HepG2 (cell line): Measurements from ENCODE around the gene GALNT12. TPM values are rescaled to one million over a fixed set of nuclear protein-coding genes. Genes with fewer than 3 reads are reported as not detected.
A peak's percentile ranks its signal among the peaks of the same experiment; 100 is the strongest.

ENCODE experiments used
- DRAP1 ChIP-seq: IDR thresholded peaks from 2 replicates; pipeline ENCODE4 v1.6.1; 2016; ENCODE audit warnings: missing genetic modification reagents, missing compliant biosample characterization
- E2F2 ChIP-seq: sonication (generic); formaldehyde crosslinking; IDR thresholded peaks from 2 replicates; pipeline ENCODE4 v1.4.0; 2020; ENCODE audit warnings: missing genetic modification reagents, borderline replicate concordance
- FIP1L1 ChIP-seq: fragments of 200-400 bp; formaldehyde crosslinking; IDR thresholded peaks from 2 replicates; pipeline ENCODE4 v1.6.1; 2018; ENCODE audit warnings: low read depth, mild to moderate bottlenecking, low read length, moderate library complexity, borderline replicate concordance; ENCODE audit not compliant: insufficient read depth
- GFI1 ChIP-seq: sonication (generic); formaldehyde crosslinking; IDR thresholded peaks from 2 replicates; pipeline ENCODE4 v1.5.0; 2020; ENCODE audit warnings: missing genetic modification reagents, mild to moderate bottlenecking, borderline replicate concordance
- HMG20B ChIP-seq: conservative IDR thresholded peaks from 2 replicates; pipeline ENCODE4 v1.6.1; 2016; ENCODE audit warnings: missing genetic modification reagents, missing compliant biosample characterization
- HNRNPUL1 ChIP-seq: fragments of 200-400 bp; formaldehyde crosslinking; IDR thresholded peaks from 2 replicates; pipeline ENCODE4 v1.6.1; 2017; ENCODE audit warnings: low read depth, mild to moderate bottlenecking, low read length, moderate library complexity
- HOXA3 ChIP-seq: sonication (generic); formaldehyde crosslinking; IDR thresholded peaks from 2 replicates; pipeline ENCODE4 v1.5.0; 2020; ENCODE audit warnings: missing genetic modification reagents
- POGK ChIP-seq: sonication (generic); formaldehyde crosslinking; conservative IDR thresholded peaks from 2 replicates; pipeline ENCODE4 v1.8.0; 2022; ENCODE audit warnings: mild to moderate bottlenecking, moderate library complexity, missing genetic modification reagents
- REXO4 ChIP-seq: sonication (generic); formaldehyde crosslinking; IDR thresholded peaks from 2 replicates; pipeline ENCODE4 v1.8.0; 2022; ENCODE audit warnings: missing genetic modification reagents, mild to moderate bottlenecking, borderline replicate concordance
- SAFB2 ChIP-seq: sonication (generic); formaldehyde crosslinking; IDR thresholded peaks from 2 replicates; pipeline ENCODE4 v1.5.1; 2020; ENCODE audit warnings: missing genetic modification reagents, low read depth, mild to moderate bottlenecking, borderline replicate concordance
- SATB2 ChIP-seq: sonication (generic); formaldehyde crosslinking; IDR thresholded peaks from 2 replicates; pipeline ENCODE4 v1.5.0; 2020; ENCODE audit warnings: missing genetic modification reagents
- SIN3A ChIP-seq: IDR thresholded peaks from 2 replicates; pipeline ENCODE4 v1.6.1; 2011; ENCODE audit warnings: low read depth, mild to moderate bottlenecking, control low read depth, low read length, borderline replicate concordance
- TIGD3 ChIP-seq: sonication (generic); formaldehyde crosslinking; IDR thresholded peaks from 2 replicates; pipeline ENCODE4 v1.5.1; 2020; ENCODE audit warnings: mild to moderate bottlenecking, missing genetic modification reagents, borderline replicate concordance
- ZBTB46 ChIP-seq: sonication (generic); formaldehyde crosslinking; IDR thresholded peaks from 2 replicates; pipeline ENCODE4 v1.4.0; 2020; ENCODE audit warnings: mild to moderate bottlenecking, missing genetic modification reagents, borderline replicate concordance
- ZNF678 ChIP-seq: sonication (generic); formaldehyde crosslinking; IDR thresholded peaks from 2 replicates; pipeline ENCODE4 v1.4.0; 2020; ENCODE audit warnings: mild to moderate bottlenecking, missing genetic modification reagents
- ZNF839 ChIP-seq: sonication (generic); formaldehyde crosslinking; IDR thresholded peaks from 2 replicates; pipeline ENCODE4 v1.4.0; 2020; ENCODE audit warnings: missing genetic modification reagents, mild to moderate bottlenecking, borderline replicate concordance
- polyA plus RNA-seq, 8 experiments: library from polyadenylated mRNA; depleted of rRNA in 3 of 8; stranded (reverse) in 7 of 8; unstranded in 1 of 8; fragments of >200 nt; fragmentation: Illumina TruSeq in 4 of 8; extraction: Trizol in 4 of 8; gene quantifications; 2 replicates each; pipeline versions ENCODE4 v1.2.1 to v1.2.3, GENCODE V29; 2011 to 2016; ENCODE audit warnings: low read depth in 4 of 8, missing spikeins in 1 of 8, mixed read lengths in 1 of 8; ENCODE audit not compliant: insufficient read depth in 1 of 8
- total RNA-seq, 5 experiments: library from RNA; depleted of rRNA; stranded (reverse); fragments of >200 nt; fragmentation: Illumina TruSeq; extraction: Trizol; gene quantifications; 2 replicates each; pipeline ENCODE4 v1.2.3, GENCODE V29; 2016; ENCODE audit warnings: low read depth in 1 of 5
- TF ChIP-seq, protein P1 (sequence below): sonication (generic); formaldehyde crosslinking; IDR thresholded peaks from 2 replicates; pipeline ENCODE4 v1.5.0; 2020; ENCODE audit warnings: mild to moderate bottlenecking, low read depth, missing genetic modification reagents, borderline replicate concordance
- TF ChIP-seq, protein P2 (sequence below): sonication (generic); formaldehyde crosslinking; IDR thresholded peaks from 2 replicates; pipeline ENCODE4 v1.4.0; 2020; ENCODE audit warnings: missing genetic modification reagents

Gene GALNT12
- total and polyA plus RNA-seq, 2 of the 13 experiments (the other 11 are each of a cell fraction or from before 2014, with no cell fraction given), result 0.07 TPM; not detected in 1

- TF ChIP-seq, protein P1, sequence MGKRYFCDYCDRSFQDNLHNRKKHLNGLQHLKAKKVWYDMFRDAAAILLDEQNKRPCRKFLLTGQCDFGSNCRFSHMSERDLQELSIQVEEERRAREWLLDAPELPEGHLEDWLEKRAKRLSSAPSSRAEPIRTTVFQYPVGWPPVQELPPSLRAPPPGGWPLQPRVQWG (CRISPR knock-in tag), result no peak
- TF ChIP-seq ZBTB46 (CRISPR knock-in tag) (no peak), ZNF839 (no peak), FIP1L1 (no peak), SAFB2 (no peak), HNRNPUL1 (no peak), DRAP1 (no peak), ZNF678 (CRISPR knock-in tag) (no peak), REXO4 (CRISPR knock-in tag) (no peak), POGK (CRISPR knock-in tag) (0 out of 2 replicates have a peak, but pooled peaks have one; percentile 16), HMG20B (CRISPR knock-in tag) (no peak), E2F2 (CRISPR knock-in tag) (no peak), TIGD3 (no peak), SIN3A (no peak), HOXA3 (CRISPR knock-in tag) (no peak), SATB2 (no peak), GFI1 (no peak)
- TF ChIP-seq, protein P2, sequence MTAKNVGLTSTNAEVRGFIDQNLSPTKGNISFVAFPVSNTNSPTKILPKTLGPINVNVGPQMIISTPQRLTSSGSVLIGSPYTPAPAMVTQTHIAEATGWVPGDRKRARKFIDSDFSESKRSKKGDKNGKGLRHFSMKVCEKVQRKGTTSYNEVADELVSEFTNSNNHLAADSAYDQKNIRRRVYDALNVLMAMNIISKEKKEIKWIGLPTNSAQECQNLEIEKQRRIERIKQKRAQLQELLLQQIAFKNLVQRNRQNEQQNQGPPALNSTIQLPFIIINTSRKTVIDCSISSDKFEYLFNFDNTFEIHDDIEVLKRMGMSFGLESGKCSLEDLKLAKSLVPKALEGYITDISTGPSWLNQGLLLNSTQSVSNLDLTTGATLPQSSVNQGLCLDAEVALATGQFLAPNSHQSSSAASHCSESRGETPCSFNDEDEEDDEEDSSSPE, result no peak
Observed at GRCh38 chr9:98848450-98849149, 41.1 kb downstream of the GALNT12 start (continued).
